OCI-LY7 (cell line): Measurements from ENCODE around the gene TAPBP.
"Not testable (repeated sequence)": the region's sequence is repeated elsewhere in the genome, so short reads cannot be mapped to it uniquely, and the experiment has no call there.

Experiments
- EZH2phosphoT487 ChIP-seq: fragments of 200-600 bp; sonication (generic); IDR thresholded peaks from 2 replicates; pipeline ENCODE4 v1.6.1; 2018; ENCODE audit warnings: low read depth, borderline replicate concordance, mild to moderate bottlenecking, mixed run types, antibody characterized with exemption, low read length, moderate library complexity, mixed read lengths
- TF ChIP-seq, protein P1 (sequence below): fragments of 200-600 bp; sonication (generic); conservative IDR thresholded peaks from 2 replicates; pipeline ENCODE4 v1.5.1; 2014; ENCODE audit warnings: mild to moderate bottlenecking, antibody characterized with exemption, low read length, moderate library complexity, mixed read lengths

DNA sequence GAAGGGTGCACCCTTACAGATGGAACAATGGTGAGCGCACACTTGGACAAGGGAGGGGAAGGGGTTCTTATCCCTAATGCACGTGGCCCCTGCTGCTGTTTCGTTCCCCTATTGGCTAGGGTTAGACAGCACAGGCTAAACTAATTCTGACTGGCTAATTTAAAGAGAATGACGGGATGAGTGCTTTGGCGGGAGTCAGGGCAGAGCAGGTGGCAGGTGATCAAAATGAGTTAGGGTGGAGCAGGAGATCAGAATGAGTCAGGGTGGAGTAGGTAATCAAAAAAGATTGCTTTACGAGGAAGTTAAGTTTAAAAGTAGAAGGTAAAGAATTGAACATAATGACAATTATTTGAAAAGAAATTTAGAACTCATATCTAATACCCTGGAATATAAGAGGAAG lies 42.0 kb upstream of the TAPBP start:
- TF ChIP-seq, protein P1, sequence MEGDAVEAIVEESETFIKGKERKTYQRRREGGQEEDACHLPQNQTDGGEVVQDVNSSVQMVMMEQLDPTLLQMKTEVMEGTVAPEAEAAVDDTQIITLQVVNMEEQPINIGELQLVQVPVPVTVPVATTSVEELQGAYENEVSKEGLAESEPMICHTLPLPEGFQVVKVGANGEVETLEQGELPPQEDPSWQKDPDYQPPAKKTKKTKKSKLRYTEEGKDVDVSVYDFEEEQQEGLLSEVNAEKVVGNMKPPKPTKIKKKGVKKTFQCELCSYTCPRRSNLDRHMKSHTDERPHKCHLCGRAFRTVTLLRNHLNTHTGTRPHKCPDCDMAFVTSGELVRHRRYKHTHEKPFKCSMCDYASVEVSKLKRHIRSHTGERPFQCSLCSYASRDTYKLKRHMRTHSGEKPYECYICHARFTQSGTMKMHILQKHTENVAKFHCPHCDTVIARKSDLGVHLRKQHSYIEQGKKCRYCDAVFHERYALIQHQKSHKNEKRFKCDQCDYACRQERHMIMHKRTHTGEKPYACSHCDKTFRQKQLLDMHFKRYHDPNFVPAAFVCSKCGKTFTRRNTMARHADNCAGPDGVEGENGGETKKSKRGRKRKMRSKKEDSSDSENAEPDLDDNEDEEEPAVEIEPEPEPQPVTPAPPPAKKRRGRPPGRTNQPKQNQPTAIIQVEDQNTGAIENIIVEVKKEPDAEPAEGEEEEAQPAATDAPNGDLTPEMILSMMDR, result not testable (repeated sequence)
- not testable (repeated sequence) for TF ChIP-seq EZH2phosphoT487
